ENCODE results near the gene CCDC69.
A peak's percentile ranks its signal among the peaks of the same experiment; 100 is the strongest.
"Not testable (repeated sequence)": the region's sequence is repeated elsewhere in the genome, so short reads cannot be mapped to it uniquely, and the experiment has no call there.

The CCDC69 gene

GRCh38 chr5:151219789-151220188 lies 4.1 kb downstream of the CCDC69 start:
- DNase-seq, result no peak

DNA sequence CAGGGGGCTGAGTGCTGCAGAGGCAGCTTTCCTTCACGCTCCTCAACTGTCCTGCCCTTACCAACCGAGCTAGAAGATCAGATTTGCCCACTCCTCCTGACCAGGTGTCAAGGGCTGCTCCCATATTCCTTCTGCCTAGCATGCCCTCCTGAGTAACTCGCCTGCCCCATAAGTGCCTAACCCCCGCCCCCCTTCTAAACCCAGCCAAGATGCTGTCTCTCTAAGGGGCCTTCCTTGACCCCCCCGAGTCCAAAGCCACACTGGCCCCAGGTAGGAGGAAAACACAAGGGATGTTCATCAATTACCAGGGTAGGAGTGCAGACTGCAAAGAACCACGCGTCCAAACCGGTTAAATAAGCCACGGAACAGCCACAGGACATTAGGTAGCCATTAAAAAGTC lies 4.8 kb downstream of the CCDC69 start:
- DNase-seq, result no peak

DNA sequence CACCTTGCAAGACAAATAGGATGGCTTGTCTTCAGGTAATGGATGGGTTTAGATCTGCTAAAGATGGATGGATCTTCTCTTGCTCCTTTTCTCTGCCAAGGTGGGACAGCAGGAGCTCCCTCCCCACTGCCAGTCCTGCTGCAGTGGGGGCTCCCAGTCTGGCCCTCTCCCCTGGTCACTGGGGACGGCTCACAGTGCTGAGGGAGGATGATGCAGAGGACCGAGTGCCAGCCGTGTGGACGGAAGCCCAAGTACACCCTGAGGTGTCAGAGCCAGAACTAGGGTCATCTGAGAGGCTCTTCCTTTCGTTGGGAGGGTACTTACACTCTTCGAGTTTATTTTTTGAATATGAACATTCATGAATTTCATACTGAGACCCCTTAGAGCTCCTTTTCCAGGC lies 5.7 kb downstream of the CCDC69 start:
- DNase-seq, result no peak

GRCh38 chr5:151216781-151217180 lies 7.1 kb downstream of the CCDC69 start:
- DNase-seq, result no peak

DNA sequence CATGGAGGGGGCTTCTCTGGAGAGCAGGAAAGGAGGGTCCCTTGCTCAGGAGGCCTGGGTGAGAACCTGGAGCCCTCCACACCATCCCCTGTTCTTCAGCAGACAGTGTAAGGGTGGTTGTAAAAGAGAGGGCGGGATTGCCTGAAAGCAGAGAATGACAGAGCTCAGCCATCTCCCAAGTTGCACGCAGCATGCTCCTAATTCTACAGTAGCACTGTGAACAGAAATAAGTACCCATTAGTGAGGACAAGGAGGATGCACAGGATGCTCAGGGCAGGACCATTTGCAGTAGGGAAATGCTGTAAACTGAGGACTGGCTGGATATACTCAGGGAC lies 8.4 kb downstream of the CCDC69 start:
- DNase-seq, result no peak

GRCh38 chr5:151214614-151215545 lies 9.0 kb downstream of the CCDC69 start:
- peak; percentile 60 for DNase-seq

GRCh38 chr5:151213803-151214613 lies 9.9 kb downstream of the CCDC69 start:
- DNase-seq, result peak; percentile 92

DNA sequence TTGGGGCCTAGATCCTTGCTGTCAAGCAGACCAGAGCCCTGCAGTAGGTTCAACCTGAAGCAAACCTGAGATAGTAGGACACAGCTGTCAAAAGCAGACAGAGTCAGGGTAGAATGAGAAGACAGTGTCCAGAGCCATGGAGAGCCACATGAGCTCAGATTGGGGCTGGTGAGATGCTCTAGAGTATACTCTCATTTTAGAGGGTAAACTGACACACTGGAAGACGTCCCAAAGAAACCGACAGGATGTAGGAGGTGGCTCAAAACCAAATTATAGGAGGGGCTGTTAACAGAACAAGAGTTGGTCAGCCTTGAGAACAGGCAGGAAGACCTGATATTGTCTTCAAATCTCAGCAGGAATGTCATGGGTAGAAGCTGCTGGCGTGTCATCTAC lies 11.5 kb downstream of the CCDC69 start:
- peak; percentile 36 for DNase-seq

DNA sequence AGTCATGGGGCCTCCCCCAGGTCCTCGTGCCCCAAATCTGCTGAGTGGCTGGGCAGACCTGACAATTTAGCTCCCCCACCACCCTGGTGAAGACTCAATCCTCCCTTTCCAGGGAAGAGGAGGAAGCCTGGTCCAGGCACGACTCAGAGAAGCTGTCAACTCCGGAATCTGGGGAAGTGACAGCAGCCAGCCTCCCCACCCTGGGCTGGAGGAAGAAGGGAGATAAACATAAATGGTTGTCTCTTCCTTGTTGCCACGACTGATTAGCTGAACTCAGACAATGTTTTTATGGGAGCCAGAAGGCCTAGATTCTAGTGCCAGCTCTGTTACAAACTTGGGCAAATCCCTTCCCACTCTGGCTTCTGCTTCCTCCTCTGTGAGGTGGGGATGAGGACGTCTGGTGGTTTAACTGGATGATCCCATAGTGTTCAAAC lies 15.4 kb downstream of the CCDC69 start:
- DNase-seq, result no peak

- DNase-seq, result no peak
Observed at GRCh38 chr5:151205411-151205810, 18.5 kb downstream of the CCDC69 start.

DNA sequence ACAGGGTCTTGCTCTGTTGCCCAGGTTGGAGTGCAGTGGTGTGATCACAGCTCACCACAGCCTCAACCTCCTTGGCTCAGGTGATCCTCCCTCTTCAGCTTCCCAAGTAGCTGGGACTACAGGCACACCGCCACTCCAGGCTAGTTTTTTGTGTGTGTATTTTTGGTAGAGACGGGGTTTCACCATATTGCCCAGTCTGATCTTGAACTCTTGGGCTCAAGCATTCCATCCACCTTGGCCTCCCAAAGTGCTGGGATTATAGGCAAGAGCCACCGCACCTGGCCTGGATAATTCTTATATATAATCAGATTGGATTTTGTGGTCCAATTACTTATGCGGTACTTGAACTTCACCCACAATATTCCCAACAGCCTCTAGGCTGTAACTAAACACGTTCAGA lies 19.8 kb downstream of the CCDC69 start:
- DNase-seq, result no peak

DNA sequence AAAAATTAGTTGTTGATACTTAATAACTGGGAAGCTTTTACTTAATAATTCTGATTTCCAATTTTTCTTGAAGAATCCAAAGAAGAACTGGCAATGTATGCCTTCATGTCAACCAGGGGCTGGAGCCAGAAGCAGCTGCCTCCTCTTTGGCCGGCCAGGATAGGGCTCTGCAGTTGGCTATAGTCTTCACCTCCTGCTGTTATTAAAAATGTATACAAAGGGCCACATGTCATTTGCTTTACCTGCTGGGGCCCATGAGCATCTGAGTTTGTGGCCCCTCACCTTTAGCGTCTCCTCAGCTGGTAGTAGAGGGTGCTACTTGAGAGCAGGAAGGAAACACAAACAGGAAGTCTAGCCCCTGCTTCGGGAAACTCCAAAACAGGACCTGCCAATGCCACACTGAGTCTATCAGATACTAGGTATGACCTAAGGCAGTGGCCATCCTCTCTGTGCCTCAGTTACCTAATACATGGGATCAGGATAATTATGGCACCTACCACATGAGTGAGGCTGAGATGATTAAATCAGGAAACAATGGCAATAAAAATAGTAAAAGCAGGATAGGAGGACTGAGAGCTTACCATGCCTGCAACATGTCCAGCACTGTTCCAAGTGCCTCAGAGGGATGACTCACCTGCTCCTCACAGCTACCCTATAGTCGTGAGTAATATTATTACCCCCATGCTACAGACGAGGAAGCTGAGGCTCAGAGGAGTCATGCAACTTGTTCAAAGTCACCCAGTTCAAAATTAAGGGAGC lies 21.3 kb downstream of the CCDC69 start:
- DNase-seq, result peak; percentile 61

- no peak for DNase-seq
Observed at GRCh38 chr5:151200913-151201595, 22.8 kb downstream of the CCDC69 start.

- DNase-seq, result no peak
Observed at GRCh38 chr5:151199581-151200185, 24.2 kb downstream of the CCDC69 start.

DNA sequence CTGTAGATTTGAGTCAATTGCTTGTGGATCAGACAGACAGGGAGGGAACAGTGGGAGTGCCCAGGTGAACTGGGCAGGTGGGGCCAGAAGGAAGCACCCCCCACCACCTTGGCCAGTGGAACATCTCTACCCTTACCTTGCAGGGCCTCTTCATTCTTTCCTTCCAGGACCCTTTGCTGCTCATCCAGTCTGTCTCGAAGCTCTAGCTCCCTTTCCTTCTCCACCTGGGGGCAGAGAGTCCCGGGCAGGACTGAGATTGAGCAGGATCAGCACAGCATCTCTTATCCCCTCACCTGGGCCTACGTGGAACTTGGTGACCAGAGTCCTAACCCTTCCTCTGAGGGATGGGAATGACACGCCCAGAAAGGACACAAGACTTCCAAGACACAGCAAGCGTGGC lies 25.0 kb downstream of the CCDC69 start:
- DNase-seq, result no peak

- DNase-seq, result not testable (repeated sequence)
Observed at GRCh38 chr5:151197291-151197600, 26.6 kb downstream of the CCDC69 start.

GRCh38 chr5:151196556-151197290 lies 27.2 kb downstream of the CCDC69 start:
- DNase-seq, result no peak

DNA sequence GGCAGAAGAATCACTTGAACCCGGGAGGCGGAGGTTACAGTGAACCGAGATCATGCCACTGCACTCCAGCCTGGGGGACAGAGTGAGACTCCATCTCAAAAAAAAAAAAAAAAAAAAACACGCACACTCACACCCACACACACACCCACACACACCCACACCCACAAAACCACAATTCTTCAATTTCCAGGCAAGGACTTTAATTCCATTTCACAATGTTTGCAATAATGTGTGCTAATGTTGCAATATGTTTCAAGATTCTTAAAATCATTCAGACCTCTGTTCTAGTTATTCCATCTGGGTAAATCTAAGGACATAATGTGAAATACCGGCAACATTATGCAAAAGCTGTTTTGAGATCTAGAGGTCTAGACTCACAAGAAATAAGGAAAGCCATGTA lies 28.3 kb downstream of the CCDC69 start:
- no peak for DNase-seq

DNA sequence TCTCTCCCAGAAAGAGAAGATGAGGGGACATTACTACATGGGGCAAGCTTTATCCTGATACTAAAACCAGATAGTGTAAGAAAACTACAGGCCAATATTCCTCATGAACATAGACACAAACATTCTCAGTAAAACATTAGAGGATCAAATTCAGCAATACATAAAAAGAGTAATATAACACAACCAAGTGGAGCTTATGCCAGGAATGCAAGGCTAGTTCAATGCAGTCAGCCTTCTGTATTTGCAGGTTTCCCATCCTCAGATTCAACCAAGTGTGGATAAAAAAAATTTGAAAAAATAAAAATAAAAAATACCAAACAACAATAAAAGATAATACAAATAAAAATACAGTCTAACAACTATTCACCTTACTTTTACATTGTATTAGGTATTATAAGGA lies 31.3 kb downstream of the CCDC69 start:
- DNase-seq, result no peak

DNA sequence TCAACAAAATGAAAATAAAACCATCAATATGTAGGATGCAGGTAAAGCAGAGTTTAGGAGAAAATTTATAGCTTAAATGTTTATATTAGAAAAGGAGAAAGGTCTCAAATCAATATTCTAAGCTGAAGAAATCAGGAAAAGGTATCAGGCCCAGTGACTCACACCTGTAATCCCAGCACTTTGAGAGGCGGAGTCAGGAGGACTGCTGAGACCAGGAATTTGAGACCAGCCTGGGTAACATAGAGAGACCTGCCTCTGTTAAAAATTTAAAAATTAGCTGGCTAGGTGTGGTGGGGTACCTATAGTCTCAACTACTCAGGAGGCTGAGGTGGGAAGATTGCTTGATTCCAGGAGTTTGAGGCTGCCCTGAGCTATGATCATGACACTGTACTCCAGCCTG lies 32.2 kb downstream of the CCDC69 start:
- DNase-seq, result no peak

DNA sequence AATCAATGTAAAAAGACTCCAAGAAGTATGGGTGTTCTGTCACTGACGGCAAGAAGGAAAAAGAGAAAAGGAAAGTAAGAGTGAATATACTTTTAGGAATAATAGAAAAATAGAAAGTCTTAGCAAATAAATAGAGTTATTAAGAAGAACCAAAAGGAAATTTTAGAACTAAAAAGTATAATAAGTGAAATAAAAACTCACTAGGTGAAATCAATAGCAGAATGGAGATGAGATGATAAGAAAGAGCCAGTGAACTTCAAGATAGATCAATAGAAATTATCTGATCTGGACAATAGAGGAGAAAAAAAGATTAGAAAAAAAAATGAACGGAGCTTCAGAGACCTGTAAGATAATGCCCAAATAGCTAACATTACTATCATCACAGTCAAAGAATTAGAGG lies 34.7 kb downstream of the CCDC69 start:
- no peak for DNase-seq

DNA sequence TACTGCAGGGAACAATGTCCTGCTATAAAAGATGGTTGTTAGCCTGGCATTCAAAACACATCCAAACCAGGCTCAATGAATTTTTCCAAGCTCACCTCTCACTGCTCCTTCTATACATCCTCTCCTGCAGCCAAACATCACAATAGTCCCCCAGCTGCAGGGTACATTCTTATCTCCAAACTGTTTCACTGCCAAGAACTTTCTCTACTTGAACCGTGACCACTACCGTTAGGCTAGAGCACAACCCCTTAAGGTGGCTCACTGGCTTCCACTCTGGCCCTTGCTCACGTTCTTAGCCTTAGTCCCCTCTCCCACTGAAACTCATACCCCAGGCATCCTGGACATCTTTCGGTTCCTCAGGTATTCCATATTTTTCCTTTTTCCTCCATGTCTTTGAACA lies 37.4 kb downstream of the CCDC69 start:
- no peak for DNase-seq

All from CD4-positive, alpha-beta T cell treated with Interleukin-17A for 1 hour (primary cell).